Left lobe of liver (tissue), 2 donors: Measurements from ENCODE around the gene PROSER2. TPM values are rescaled to one million over a fixed set of nuclear protein-coding genes. Genes with fewer than 3 reads are reported as not detected.
A peak's percentile ranks its signal among the peaks of the same experiment; 100 is the strongest.

Experiments used
- ATAC-seq: fragments of 200-7000 bp; cut with Tn5 transposase; one replicate; pipeline ENCODE4 v1.9.1; 2020; ENCODE audit warnings: mild to moderate bottlenecking, moderate library complexity
- DNase-seq: peaks from one replicate; pipeline ENCODE4 v3.0.0-alpha.2; 2020; ENCODE audit warnings: low spot score
- total RNA-seq: library from RNA; stranded (reverse); gene quantifications from one replicate; pipeline ENCODE4 v1.2.1, GENCODE V29; 2021
- donor health status: DM: no; HTN: no; CAD: no; lungs with moderate emphysema.
- donor health status: DM: no; HTN: yes; CAD: no.

PROSER2 gene, protein sequence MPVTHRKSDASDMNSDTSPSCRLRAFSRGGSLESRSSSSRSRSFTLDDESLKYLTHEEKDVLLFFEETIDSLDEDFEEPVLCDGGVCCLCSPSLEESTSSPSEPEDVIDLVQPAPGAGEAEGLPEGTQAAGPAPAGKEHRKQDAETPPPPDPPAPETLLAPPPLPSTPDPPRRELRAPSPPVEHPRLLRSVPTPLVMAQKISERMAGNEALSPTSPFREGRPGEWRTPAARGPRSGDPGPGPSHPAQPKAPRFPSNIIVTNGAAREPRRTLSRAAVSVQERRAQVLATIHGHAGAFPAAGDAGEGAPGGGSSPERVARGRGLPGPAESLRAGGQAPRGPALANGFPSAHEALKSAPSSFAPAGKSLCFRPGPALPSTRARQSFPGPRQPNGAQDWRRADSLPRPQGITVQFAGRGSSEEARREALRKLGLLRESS
- total RNA-seq: 38.3 TPM

DNA sequence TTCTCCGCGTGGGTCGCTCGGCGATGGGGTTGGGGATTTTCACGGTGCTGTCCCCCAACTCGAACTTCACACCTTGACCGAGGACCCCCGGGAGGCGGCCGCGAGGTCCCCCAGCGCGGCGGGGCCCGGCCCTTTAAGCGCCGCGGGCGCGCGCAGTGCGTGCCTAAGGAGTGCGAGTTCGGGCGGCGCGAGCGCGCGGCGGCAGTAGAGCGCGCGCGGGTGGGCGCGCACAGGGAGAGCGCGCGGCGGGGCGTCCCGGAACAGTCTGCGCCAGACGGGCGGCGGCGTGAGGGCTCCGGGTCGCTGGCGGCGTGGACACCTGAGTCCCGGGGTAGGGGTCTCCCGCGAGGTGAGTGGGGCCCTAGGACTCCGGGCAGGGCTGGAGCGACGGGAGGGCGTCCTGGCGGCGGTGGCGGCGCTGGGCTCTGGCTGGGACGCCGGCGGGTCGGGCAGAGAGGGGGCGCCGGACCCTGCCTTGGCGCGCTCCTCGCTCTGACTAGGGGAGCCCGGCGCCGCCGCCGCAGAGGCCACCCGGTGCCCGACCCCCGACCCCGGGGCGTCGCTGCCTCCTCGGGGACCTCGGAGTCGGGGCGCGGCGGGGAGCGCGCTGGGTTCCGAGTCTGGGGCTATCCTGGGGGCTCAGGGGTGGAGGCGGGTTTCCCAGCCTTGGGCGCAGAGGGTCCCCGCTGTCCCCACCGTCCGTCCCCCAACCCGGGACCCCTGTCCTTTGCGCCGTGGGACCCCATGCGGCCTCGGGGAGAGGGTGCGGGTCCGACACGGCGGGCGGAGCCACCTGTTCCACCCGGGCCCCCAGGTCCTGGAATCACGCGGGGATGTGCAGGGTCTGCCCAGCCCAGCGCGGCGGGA, at the start of gene PROSER2:
PROSER2 (plus strand) TSS at position 235 of the 867 bp plus-strand sequence. CDS start 28,722 bp downstream, outside the sequence.
- ATAC-seq: peak; percentile 81
- DNase-seq: peak; percentile 75

DNA sequence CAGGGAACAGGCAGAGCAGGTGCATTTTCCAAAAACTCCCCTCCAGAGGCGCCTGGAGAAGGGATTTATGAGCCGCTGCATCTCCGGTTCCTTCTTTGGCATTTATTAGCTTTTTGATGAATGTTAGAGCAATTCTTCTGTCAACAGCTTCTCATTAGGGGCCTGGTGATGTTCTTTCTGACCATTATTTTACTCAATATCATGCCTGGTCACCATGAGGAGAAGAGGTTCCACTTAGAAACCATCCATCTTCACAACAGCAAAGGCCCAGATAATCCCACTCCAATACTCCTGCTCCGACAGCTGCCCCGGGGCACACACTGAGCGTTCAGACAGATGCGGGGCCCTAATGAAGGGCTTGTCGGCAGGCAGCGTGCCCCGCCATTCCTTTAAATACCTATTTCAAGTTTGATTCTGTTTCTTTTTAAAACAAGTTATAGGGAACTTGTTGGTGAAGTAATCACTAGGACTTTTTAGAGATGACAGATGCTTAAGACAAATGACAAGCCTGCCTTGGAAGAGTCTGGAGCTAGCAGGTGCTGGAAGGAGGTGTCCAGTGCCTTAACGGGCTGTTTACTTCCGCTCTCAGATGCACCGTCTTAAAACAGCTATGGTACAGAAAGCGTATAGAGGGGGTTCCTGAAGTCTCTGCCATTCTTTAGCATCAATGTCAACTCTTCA, 49.3 kb upstream of the PROSER2 start:
- DNase-seq (no peak), ATAC-seq (no peak)

DNA sequence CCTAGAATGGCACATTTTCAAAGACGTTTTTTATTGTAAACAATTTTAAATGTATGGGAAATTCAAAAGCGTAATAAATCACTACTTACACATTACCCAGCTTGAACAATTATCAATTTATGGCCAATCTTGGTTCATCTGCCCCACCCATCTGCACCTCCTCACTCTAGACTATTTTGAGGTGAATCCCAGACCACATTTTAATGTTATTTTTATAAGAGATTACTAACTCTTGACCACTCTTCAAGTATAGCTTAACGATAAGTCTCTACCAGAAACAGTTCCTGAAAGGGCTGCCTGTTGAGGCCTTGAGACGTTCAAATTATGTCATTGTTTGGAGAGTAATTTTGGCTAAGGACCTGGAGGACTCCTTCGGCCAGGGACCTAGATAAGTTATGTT, 47.7 kb upstream of the PROSER2 start:
- ATAC-seq (no peak), DNase-seq (no peak)

DNA sequence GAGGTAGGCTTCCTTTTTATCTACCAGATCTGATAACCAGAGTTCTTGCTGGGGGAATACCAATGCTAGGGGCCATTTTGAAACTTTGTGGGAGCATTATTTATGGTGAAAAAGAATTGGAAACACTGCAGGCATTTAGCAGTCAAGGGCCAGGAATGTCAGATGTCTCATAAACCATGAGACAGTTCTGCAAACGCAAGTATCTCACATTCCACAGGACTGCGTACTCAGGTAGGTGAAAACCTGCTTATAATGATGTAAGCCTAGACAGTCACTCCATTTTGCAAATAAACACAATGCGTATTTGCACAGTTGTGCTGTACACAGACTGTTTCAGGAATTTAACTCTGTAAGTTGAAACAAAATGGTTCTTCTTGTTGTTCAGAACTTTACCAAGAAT, 47.1 kb upstream of the PROSER2 start:
- DNase-seq (no peak), ATAC-seq (no peak)

DNA sequence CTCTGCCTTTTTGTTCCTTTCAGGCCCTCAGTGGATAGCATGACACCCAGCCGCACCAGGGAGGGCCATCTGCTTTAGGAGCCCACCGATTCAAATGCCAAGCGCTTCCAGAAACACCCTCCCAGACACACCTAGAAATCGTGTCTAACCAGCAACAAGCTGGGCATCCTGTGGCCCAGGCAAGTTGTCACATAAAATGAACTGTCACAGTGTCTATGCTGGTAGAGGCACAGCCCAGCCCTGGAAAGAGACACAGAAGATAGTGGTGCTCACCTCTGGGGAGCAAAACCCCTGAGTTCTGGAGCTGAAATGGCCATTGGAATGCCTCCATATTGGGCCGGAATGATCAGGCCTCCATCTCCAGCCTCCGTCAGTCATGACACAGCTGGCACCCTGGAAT, 42.0 kb upstream of the PROSER2 start:
- ATAC-seq: no peak
- DNase-seq: no peak

DNA sequence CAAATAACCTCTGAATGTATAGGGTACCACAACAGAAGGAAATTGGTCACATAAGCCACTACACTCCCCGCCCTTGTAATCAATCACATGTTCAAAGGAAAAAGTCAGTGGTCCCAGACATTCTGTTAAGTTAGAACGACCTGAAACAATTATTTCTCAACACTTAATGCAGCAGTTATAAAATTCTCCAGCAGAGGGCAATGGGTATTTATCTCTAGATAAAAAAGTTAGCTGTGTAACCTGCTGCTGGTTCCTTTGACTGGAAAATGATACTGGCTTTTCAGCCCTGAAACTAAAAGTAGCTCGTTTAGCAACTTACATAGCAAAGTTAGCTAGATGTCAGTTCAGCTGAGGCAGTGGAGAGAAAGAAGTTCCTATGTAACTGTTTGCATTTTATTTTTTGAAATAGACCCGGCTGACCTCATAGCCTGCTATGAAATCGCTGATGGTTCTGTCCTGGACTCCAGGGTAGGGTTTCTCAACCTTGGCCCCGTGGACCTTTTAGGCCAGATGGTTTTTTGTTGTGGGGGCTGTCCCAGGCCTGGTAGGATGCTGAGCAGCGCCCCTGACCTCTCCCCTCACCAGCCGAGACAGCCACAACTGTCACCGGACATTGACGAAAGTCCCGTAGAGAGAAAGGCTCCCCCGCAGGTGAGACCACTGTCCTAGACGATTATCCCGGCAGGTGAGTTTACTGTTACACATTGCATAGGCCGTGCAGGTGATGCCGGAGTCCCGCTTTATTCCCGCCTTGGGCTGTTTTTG, 40.2 kb upstream of the PROSER2 start:
- peak; percentile 87 for ATAC-seq
- no peak for DNase-seq

DNA sequence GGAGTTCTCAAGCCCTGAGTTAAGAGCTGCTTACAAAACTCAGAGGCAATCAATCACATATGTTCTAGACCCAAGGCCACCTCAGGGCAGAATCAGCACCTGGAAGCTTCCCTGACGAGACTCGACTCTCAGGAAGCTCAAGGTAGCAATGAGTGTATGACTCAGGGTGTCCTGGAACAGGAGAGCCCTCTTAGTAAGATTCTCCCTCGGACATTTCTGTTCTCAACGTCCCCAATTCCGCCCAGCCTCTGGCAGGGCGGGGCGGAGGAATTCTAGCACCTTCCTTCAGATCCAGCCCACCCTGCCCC, 39.6 kb upstream of the PROSER2 start:
- ATAC-seq (no peak), DNase-seq (no peak)

DNA sequence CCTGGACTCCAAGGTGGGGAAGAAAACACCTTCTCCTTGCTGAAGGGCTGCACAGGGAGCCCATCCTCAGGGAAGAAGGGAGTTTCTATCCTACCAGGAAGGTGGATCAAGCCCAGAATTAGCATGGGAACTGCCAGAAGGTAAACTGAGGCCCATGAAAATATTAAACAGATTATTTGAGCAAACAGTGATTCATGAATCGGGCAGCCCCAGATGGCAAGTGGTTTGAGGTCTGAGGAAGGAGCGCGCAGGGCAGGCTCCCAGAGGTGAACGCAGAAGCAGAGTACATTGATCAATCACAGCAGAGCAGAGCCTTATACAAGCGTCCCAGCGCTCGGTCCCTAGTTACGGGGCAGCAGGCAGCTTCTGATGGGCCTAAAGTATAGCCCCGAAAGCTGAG, 35.8 kb upstream of the PROSER2 start:
- ATAC-seq: no peak
- no peak for DNase-seq

DNA sequence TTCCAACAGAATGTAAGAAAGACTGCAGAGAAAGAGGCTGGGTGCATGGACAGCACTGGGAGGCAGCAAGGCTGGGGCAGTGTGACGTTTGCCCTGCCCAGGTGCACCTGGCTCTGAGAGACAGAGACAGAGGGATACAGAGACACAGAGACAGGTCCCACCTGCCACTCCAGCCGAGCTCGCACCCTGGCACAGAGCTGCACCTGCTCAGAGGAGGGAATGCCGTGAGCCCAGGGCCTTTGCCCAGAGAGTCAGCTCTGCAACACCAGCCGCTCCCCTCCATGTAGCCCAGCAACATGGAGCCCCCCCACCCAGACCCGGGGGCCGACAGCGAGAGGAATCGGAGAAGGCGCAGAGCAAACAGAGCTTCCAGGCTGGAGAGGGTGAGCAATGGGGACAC, 35.3 kb upstream of the PROSER2 start:
- no peak for DNase-seq
- ATAC-seq: no peak

DNA sequence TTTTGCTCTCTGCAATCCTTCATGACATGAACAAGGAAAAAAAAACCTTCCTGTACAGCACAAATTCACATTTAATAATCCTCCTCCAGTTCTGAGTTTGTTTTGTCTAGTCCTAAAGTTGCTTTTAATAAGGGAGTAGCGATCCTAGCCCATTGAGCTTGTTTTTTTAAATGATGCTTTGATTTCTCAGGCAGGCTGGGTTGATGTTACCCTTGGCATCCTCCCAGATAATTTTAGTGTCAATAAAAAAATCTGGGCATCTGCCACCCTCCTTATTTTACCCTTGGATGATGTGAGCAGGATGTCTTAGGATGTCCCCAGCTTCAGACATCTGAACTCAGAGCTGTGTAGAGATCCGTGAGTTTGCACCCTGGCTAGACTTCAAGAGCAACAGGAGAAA, 33.9 kb upstream of the PROSER2 start:
- DNase-seq: no peak
- ATAC-seq: no peak

DNA sequence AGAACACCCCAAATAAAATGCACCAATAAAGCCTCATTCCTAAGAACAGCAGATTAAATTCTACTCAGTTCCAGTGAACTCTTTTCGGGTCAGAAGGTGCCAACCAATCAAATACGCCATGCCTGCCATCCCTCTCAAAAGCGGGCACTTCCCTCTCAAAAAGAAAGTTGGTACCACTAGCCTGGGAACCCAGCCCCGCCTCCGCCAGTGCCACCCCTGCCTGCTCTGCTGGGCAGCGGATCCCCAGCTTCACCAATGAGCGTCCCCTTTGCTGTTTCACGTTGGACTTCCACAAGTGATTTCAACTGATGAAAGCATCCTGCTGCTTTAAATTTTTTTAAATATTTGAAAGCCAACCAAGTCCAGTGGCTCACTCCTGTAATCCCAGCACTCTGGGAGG, 33.2 kb upstream of the PROSER2 start:
- no peak for ATAC-seq

DNA sequence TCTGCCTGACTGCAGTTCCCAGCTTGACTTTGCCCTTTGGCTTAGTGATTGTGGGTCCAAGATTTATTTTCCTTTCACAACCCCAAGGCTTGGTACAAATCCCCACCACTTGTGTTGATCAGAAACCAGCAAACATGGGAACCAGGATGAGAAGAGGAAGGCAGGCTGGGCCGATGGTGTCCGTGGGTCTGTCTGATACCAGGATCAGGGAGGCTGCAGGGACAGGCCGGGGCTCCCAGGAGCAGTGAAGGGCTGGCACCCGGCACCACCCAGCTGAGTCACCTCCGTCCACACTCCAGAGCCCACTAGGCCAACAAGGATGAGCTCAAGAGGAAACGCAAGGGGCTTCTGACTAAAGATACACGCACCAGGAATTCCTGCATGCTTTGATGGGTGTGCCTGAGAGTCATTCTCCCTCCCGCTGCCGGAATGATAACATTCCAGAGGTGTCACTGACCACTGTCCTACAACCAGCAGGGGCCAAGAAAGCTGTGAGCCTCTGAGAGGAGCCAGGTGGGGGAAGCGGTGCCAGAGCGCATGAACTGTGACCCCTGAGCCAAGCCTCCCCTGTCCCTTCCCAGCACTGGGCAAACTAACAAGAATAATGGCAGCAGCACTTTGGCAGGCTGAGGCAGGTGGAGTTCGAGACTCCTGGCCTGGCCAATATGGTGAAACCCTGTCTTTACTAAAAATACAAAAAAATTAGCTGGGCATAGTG, 29.2 kb upstream of the PROSER2 start:
- DNase-seq (peak; percentile 89), ATAC-seq (peak; percentile 93)

More for the DNA sequence above, 33.2 kb upstream of the PROSER2 start:
- no peak for DNase-seq

DNA sequence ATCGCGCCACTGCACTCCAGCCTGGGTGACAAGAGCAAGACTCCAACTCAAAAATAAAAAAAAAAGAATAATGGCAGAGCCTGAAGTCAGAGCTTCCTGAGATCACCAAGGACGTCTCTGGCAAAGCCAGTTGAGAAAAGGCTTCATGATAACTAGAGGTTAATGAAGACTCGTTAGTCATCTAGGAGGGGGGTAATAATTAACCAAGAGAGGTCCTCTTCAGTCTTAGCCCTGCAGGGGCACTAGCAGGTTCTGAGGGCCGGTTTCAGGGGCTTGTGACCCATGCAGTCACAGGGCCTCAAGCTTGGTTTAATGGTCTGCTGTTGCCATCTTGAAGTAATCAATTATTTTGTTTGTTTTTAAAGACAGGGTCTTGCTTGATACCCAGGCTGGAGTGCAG, 28.6 kb upstream of the PROSER2 start:
- DNase-seq (no peak), ATAC-seq (no peak)

DNA sequence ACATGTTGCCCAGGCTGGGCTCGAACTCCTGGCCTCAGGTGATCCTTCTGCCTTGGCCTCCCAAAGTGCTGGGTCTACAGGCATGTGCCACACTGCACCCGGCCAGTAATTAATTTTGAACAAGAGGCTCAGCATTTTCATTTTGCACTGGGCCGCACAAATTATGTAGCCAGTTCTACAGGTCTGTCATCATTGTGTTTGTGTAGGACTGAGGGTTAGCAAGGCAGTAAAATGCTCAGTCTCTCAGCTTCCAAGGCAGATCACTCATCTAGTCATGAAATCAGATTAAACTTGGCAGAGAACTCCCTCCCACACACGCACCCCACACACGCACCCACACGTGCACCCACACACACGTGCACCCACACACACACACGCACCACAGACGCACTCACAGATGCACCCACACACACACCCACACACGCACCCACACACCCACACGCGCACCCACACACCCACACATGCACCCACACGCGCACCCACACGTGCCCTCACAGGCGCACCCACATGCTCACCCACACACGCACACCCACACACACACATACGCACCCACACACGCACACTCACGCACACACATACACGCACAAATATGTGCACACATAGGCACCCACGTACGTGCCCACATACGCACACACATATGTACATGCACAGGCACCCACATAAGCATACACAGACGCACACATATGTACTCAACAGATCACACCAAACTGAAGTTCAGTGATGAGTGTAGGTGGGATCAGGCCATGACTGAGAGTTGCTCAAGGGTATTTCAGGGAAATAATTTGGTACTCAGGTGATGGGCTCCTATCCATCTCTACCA, 27.8 kb upstream of the PROSER2 start:
- no peak for ATAC-seq
- DNase-seq: no peak

DNA sequence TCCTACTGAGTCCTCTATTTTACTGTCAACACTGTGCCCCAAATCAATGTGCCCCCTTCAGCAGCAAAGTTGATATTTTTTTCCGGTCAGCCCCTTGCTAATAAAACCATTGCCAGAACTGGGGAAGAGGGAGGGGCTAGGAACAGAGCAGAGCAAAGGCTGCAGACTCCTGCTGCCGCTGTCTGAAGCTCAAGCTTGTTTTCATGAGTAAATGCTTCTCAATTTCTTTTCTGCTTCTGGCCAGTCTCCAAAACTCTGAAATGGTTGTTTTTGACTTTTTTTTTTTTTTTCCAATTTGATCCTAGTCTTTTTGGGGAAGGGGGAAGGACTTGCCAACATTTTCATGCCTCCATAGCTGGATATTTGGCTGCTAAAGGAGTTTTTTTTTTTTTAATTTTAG, 26.7 kb upstream of the PROSER2 start:
- DNase-seq (no peak), ATAC-seq (no peak)

DNA sequence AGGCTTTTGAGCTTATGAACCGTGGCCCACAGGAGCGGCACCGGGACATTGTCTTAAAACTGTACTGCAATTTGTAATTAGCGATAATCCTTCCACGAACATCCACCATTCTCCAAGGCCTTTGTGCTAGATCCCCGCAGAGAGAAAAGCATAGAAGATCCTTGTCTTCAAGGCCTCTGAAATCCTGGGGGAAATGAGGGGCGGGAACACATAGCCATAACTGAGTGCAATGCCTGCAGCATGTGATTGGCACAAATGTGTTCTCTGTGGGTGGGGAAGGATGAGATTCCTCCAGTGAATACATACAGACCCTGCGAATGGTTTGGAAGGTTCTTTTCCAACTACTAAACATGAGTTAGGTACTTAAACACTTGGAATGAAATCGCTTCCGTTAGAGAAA, 25.9 kb upstream of the PROSER2 start:
- no peak for ATAC-seq
- DNase-seq: no peak

DNA sequence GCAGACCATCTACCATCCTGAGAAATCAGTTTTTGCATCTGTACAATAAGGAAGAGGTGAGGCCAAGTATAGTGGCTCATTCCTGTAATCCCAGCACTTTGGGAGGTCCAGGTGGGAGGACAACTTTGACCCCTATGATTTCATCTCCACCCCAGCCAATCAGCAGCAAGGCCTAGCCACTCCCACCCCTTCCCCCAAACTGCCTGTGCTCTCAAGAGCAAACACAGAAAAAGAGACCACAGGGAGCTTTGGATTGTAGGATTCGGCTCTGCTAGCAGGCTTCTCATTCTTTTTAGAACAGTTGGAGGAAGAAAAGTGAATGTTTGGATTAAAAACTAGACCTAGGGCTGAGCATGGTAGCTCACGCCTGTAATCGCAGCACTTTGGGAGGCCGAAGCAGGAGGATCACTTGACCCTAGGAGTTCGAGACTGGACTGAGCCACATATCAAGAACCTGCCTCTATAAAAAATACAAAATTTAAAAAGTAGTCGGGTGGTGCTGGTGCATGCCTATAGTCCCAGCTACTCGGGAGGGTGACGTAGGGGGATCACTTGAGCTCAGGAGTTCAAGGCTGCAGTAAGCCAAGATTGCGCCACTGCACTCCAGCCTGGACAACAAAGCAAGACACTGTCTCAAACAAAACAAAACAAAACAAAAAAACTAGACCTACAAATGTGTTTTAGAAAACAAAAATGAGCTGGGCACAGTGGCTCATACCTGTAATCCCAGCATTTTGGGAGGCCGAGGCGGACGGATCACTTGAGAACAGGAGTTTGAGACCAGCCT, 25.1 kb upstream of the PROSER2 start:
- no peak for ATAC-seq

More for the DNA sequence above, 25.1 kb upstream of the PROSER2 start:
- DNase-seq: no peak
